Measurements from ENCODE around the gene ADAT2. TPM values are rescaled to one million over a fixed set of nuclear protein-coding genes. Genes with fewer than 3 reads are reported as not detected.

ADAT2 gene
- total RNA-seq, 1 donor from 2014 or later, result 39.0 TPM

- DNase-seq (ENCODE audit: low spot score), result no peak
- H3K27ac Mint-ChIP-seq, result no peak overlapping the region
These were observed 76.5 kb downstream of the ADAT2 start for GRCh38 chr6:143374014-143374413.

More at GRCh38 chr6:143374014-143374413, 76.5 kb downstream of the ADAT2 start:
- no peaks in the 10 kb centered on the region for H3K4me1 Mint-ChIP-seq (ENCODE audit: low read depth)
- intact Hi-C loops (cut with micrococcal nuclease), result no loop called here
- H3K4me3 Mint-ChIP-seq, result no peak overlapping the region
- H3K36me3 Mint-ChIP-seq (ENCODE audit: low read depth), result no peaks in the 10 kb centered on the region
- no peaks in the 10 kb centered on the region for H3K27me3 Mint-ChIP-seq (ENCODE audit: insufficient read depth)
- peaks cover 5% of the 10 kb centered on the region for H3K9me3 Mint-ChIP-seq

Other genes starting within 250 kb of the ADAT2 start
- gene PEX3, start 110 bp upstream of the ADAT2 start, total RNA-seq, result 23.6 and 25.0 TPM in 2 replicates
- 15.7 and 16.3 TPM in 2 replicates for gene FUCA2, start 61.0 kb upstream of the ADAT2 start, total RNA-seq
- gene PHACTR2, start 227.3 kb upstream of the ADAT2 start, total RNA-seq, result 63.5 and 64.5 TPM in 2 replicates

Measured in activated T-helper 1 cell treated with anti-CD3 and anti-CD28 coated beads, Interleukin-12 subunit alpha, Interleukin-12 subunit beta, Interleukin-2, Interleukin-4 antibody, amounts not matched to agents 30 ng/mL and 10 ng/mL and 1 ng/mL, durations not matched to agents 14 hours and 24 hours and 36 hours (primary cell).